HCT116 (cell line): ENCODE measurements around the gene CEP41. TPM values are rescaled to one million over a fixed set of nuclear protein-coding genes. Genes with fewer than 3 reads are reported as not detected.

Experiments used
- ATAC-seq: fragments of 200-7000 bp; cut with Tn5 transposase; 2 replicates; pipeline ENCODE4 v1.9.1; 2020; ENCODE audit warnings: mild to moderate bottlenecking, moderate library complexity
- BruUV-seq: library from RNA; stranded (reverse); fragments of 400-500 nt; replicated peaks from 2 replicates; lab custom pipeline; 2021; lab: Mats Ljungman, UMichigan
- CTCF ChIA-PET: fragments of 300-600 bp; sonication (Branson Sonifier 250); formaldehyde crosslinking; loops from one replicate; lab custom pipeline; 2021; ENCODE audit warnings: antibody characterized with exemption; lab: Charles Lee
- POLR2A ChIA-PET: fragments of 300-600, 350-600 bp; sonication (Branson Sonifier 250); formaldehyde crosslinking; loops from one replicate; lab custom pipeline; 2021; ENCODE audit warnings: antibody characterized with exemption; lab: Charles Lee
- RAD21 ChIA-PET, 2 experiments: fragments of 300-600 bp; sonication (Branson Sonifier 250); formaldehyde crosslinking; loops; one replicate each; lab custom pipeline; 2023; ENCODE audit warnings: low total read pairs in 2 of 2; ENCODE audit not compliant: uncharacterized antibody in 2 of 2, unreplicated experiment in 2 of 2, low non-redundant PET in 1 of 2; lab: Charles Lee
- DNase-seq: peaks from one replicate; pipeline ENCODE4 v3.0.0-alpha.2; 2010; ENCODE audit warnings: low read depth, low spot score
- H2AFZ ChIP-seq: fragments of 200-600 bp; shearing (Covaris generic), sonication (generic); 2 replicates; pipeline ENCODE4 v1.6.1; 2017; ENCODE audit warnings: low read depth, mixed run types, mixed read lengths, antibody characterized with exemption, low read length; ENCODE audit not compliant: poor library complexity, severe bottlenecking
- H3K27ac ChIP-seq: 2 replicates; pipeline ENCODE4 v1.5.1; 2012; ENCODE audit warnings: low read depth, low read length
- H3K27me3 ChIP-seq: fragments of 200-600 bp; sonication (generic); 2 replicates; pipeline ENCODE4 v1.6.1; 2016; ENCODE audit warnings: mixed run types, low read length, mixed read lengths; ENCODE audit not compliant: insufficient read depth
- H3K36me3 ChIP-seq, 2 experiments: fragments of 200-500 bp in 1 of 2; fragments of 200-600 bp in 1 of 2; sonication (Bioruptor generic) in 1 of 2; sonication (generic) in 1 of 2; 2 replicates each; pipeline versions ENCODE4 v1.5.1 to v1.6.1; 2014 to 2016; ENCODE audit warnings: low read length in 2 of 2, inconsistent platforms in 1 of 2, mixed read lengths in 1 of 2, mixed run types in 1 of 2; ENCODE audit not compliant: insufficient read depth in 2 of 2, control insufficient read depth in 1 of 2
- H3K4me1 ChIP-seq, 2 experiments: fragments of 200-600 bp in 1 of 2; sonication (generic) in 1 of 2; 2 replicates each; pipeline versions ENCODE4 v1.5.1 to v1.6.1; 2012 to 2017; ENCODE audit warnings: low read length in 2 of 2, inconsistent platforms in 1 of 2, mild to moderate bottlenecking in 1 of 2, mixed read lengths in 1 of 2, mixed run types in 1 of 2, moderate library complexity in 1 of 2; ENCODE audit not compliant: insufficient read depth in 2 of 2, control insufficient read depth in 1 of 2
- H3K4me2 ChIP-seq: fragments of 200-600 bp; sonication (generic); 2 replicates; pipeline ENCODE4 v1.6.1; 2017; ENCODE audit warnings: mixed run types, low read length, mixed read lengths
- H3K4me3 ChIP-seq, 2 experiments: fragments of 200-600 bp in 1 of 2; sonication (generic) in 1 of 2; replicated peaks in 1 of 2; 2 replicates each; pipeline ENCODE4 v1.5.1; 2011 to 2016; ENCODE audit warnings: low read length in 2 of 2, control low read depth in 1 of 2, low read depth in 1 of 2, mild to moderate bottlenecking in 1 of 2, mixed read lengths in 1 of 2, mixed run types in 1 of 2
- H3K79me2 ChIP-seq: fragments of 200-600 bp; sonication (generic); 2 replicates; pipeline ENCODE4 v1.6.1; 2017; ENCODE audit warnings: mild to moderate bottlenecking, mixed run types, low read length, moderate library complexity, mixed read lengths; ENCODE audit not compliant: insufficient read depth
- H3K9ac ChIP-seq: fragments of 200-600 bp; sonication (generic); 2 replicates; pipeline ENCODE4 v1.6.1; 2016; ENCODE audit warnings: low read length, mixed read lengths
- H3K9me2 ChIP-seq: fragments of 200-600 bp; sonication (generic), shearing (Covaris generic); 2 replicates; pipeline ENCODE4 v1.6.1; 2017; ENCODE audit warnings: mixed run types, mild to moderate bottlenecking, moderate library complexity; ENCODE audit not compliant: insufficient read depth
- H3K9me3 ChIP-seq, 2 experiments: fragments of 200-500 bp in 1 of 2; fragments of 200-600 bp in 1 of 2; sonication (Bioruptor generic) in 1 of 2; sonication (generic) in 1 of 2; 2 replicates each; pipeline ENCODE4 v1.6.1; 2014 to 2017; ENCODE audit warnings: low read length in 2 of 2, mixed read lengths in 2 of 2, inconsistent platforms in 1 of 2, low read depth in 1 of 2, mild to moderate bottlenecking in 1 of 2, mixed run types in 1 of 2, moderate library complexity in 1 of 2; ENCODE audit not compliant: control insufficient read depth in 1 of 2, insufficient read depth in 1 of 2
- H4K20me1 ChIP-seq: fragments of 200-600 bp; sonication (generic), shearing (Covaris generic); 2 replicates; pipeline ENCODE4 v1.6.1; 2017; ENCODE audit warnings: mixed run types, mild to moderate bottlenecking, moderate library complexity; ENCODE audit not compliant: insufficient read depth
- CBX3 ChIP-seq: IDR thresholded peaks from 2 replicates; pipeline ENCODE4 v1.6.1; 2012; ENCODE audit warnings: low read depth
- CEBPB ChIP-seq: IDR thresholded peaks from 2 replicates; pipeline ENCODE4 v1.6.1; 2012; ENCODE audit warnings: low read depth
- EZH2 ChIP-seq: fragments of 200-600 bp; sonication (generic); IDR thresholded peaks from 2 replicates; pipeline ENCODE4 v1.6.1; 2017; ENCODE audit warnings: antibody characterized with exemption, mixed run types
- REST ChIP-seq: IDR thresholded peaks from 2 replicates; pipeline ENCODE4 v1.6.1; 2012; ENCODE audit warnings: low read depth
- intact Hi-C: fragments of 100-400 bp; cut with micrococcal nuclease; formaldehyde crosslinking; loops from 2 replicates; pipeline ENCODE4 v1.10.0; 2022
- total RNA-seq: library from RNA; stranded (reverse); gene quantifications from one replicate; pipeline ENCODE4 v1.2.1, GENCODE V29; 2021; ENCODE audit not compliant: unreplicated experiment

CEP41 gene
- total RNA-seq, 1 experiment from 2014 or later: 13.6 TPM

DNA sequence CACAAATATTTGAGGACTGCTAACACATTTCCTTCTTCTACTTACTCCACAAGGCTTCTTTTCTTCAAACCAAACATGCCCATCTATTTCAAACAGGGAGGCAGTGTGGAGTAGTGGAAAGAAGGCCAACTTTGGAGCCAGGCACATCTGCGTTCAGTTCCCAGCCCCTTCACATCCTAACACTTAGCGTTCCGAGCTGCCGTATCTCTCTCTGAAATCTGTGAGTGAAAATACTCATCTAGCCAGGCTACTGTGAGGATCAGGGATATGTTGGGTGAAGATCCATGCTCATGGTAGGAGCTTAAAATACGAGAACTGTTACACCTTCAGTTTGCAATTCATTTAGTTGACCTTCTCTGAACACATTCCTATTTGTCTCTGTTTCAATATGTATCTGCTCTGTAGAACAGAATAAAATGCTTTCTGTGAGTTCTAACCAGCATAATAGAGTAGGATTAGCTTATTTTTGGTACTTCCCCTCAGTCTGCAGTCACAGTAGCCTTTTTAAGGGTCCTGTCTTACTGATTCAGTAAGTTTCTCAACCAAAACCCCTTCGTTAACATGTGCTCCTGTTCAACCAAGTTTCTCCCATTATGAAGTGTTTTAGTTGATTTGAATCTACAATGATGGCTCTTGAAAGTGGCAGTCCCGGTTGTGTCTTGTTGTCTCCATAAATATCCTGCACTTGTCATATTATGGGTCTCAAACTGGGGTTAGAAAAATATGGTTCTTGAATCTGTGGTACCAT lies 47.8 kb upstream of the CEP41 start:
- Histone ChIP-seq H3K79me2 (peaks cover 39% of the 10 kb centered on the region), H3K4me1 (peaks cover 0 to 20% of the 10 kb centered on the region in 2 experiments; a peak in 1 of 4 replicates), H3K36me3 (no peaks in the 10 kb centered on the region), H3K27me3 (no peaks in the 10 kb centered on the region), H3K9me3 (peaks cover 4 to 7% of the 10 kb centered on the region in 2 experiments; a peak in 2 of 4 replicates), H3K9ac (no peak overlapping the region), H4K20me1 (no peaks in the 10 kb centered on the region), H2AFZ (no peak overlapping the region), H3K4me2 (no peak overlapping the region), H3K27ac (no peak overlapping the region), H3K4me3 (no peak overlapping the region), H3K9me2 (no peaks in the 10 kb centered on the region)
- intact Hi-C loops: loop anchor here (5.0 to 10.0 kb wide), 2 partner anchors 214 to 416 kb away; partner anchors contain the start of gene KLHDC10
- TF ChIP-seq EZH2 (no peak), REST (no peak), CEBPB (no peak), CBX3 (no peak)
- no peak for DNase-seq
- BruUV-seq: no TSS peak
- POLR2A ChIA-PET: no interaction called here
- CTCF ChIA-PET: no interaction called here
- RAD21 ChIA-PET: no interaction called here
- ATAC-seq: no peak
